GM19438 (cell line): ENCODE results near the gene TNRC18.
"Not testable (repeated sequence)": the region's sequence is repeated elsewhere in the genome, so short reads cannot be mapped to it uniquely, and the experiment has no call there.

Source experiments
- ATAC-seq: cut with Tn5 transposase; IDR thresholded peaks from one replicate; pipeline ENCODE4 v1.9.1; 2021; ENCODE audit warnings: low read depth; ENCODE audit not compliant: unreplicated experiment

The TNRC18 gene

DNA sequence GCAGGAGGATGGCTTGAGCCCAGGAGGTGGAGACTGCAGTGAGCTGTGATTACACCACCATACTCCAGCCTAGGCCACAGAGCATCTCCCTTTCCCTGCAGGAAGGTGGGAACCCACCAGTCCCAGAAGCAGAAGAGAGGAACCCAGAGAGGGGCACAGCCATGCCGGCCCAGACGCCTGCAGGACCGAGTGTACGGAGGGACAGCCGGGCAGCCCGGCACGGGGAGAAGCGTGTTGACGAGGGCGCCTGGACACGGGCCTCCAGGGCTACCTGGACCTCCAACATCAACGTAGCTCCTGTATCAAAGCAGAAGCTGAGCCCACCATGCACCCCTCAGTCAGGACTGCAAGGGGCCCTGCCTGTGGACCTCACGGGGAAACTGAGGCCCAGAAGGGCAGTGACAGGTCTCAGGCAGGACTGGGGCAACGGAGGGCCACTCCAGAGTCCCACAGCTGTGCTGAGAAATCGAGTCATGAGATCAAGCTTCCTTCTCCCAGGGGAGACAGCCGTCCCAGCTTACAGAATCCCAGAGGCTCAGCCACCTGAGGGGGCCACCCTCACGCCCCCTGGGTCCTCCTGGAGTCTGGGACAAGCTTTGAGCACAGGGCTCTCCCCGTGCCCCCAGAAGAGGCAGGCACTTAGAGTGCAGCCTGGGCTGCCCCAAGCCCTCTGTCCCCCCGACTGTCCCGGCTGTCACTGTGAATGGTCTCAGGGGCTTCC, 43.1 kb downstream of the TNRC18 start:
- no peak for ATAC-seq

DNA sequence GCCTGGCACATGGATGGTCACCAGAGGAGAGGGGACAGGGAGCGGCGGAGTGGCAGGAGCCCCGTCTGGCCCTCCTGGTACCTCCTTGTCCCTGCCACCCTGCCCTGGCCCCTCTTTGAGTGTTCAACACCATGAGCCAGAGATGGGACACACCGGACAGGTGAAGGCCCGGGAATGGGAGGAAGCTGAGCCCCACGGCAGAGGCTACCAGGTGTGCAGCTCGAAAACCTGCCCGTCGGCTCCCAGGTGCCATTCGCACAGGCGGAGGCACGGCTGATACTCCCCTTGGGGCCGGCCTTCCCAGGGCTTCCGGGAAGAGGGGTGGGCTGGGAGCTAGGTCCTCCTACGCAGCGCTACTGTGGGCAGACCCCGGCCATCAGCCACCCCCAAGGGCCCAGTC, 44.1 kb downstream of the TNRC18 start:
- ATAC-seq = no peak

DNA sequence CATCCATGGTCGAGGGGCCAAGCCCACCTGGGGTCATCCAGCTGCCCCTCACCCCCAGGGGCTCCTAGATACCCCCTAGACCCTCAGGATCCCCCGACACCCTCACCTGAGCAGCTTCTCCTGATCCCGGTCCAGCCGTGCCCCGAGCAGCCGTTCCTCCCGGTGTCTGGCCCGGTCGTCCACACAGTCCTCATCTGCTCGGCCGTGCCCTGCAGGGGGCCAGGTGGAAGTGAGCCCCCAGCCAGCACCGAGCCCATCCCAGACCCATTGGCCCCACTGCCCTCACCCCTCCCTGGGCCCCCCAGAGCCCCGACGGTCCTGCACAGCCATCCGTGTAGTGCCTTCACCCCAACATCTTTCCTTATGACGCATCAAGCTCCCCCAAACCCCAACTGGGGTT, 45.8 kb downstream of the TNRC18 start:
- ATAC-seq = no peak

DNA sequence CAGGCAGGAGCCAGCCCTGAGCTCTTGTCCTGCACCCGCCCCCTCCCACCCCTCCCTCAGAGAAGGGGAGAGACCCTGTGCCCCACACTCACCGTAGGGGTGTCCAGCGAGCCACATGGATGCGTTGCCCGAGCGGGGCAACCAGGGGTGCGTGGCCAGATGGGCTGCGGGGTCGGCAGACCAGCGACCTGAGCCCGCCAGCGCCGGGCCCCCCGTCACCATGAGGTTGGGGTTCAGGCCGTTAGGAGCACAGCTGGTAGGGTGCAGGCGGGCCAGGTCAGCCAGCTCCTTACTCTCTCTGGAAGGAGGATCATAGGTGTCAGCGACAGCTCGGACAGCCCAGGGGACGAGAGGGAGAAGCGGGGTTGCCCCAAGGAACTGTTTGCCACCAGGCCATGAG, 46.4 kb downstream of the TNRC18 start:
- no peak for ATAC-seq

DNA sequence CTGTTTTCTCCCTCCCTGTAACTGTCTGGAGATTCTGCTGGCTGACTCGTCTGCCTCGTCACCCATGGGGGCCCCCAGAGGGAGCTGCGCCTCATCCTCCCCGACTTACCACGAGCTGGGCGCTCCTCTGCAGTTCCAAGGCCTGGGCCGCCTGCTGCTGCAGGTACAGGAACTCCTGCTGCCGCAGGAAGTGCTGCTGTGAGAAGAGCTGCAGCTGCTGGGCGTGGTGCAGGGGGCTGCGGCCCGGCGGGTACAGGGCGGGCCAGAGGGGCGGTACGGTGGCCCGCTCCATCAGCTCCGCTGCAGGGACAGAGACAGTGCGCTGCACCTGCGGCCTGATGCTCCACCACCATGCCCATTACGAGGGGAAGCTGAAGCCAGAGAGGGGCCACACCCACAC, 47.7 kb downstream of the TNRC18 start:
- ATAC-seq = no peak

DNA sequence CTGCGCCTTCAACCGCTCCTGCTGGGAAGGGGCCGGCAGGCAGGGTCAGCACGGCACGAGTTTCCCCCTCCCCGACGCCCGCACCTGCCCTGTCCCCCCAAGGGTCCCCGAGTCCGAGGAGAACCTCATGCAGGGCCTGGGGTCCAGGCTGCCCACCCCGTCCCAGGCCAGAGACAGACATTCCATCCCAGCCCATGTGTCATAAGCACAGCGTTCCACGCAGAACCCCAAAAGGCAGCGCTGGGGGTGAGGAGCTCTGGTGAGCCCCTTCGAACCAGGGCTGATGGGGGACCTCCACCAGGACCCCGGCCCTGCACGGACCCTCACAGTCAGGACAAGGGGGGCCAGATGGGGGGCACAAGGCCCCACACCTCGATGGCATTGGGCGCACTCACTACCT, 49.2 kb downstream of the TNRC18 start:
- ATAC-seq = no peak

DNA sequence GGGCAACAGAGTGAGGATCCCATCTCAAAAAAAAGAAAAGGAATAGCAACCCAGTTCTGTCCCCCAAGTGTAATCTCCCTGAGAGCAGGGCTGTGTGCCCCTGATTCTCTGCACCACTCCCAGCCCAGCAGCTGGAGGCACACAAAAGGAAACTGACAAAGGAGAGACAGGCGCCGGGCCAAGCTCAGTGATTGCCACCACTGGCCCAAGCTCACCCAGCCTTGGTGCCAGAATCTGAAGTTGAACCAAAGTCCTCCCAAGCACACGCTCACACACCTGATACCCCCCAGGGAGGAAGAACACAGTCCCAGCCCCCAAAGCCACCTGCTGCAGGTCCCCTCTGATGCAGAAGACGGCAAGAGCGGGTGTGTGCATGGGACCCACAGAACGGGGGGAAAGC, 50.3 kb downstream of the TNRC18 start:
- no peak for ATAC-seq

DNA sequence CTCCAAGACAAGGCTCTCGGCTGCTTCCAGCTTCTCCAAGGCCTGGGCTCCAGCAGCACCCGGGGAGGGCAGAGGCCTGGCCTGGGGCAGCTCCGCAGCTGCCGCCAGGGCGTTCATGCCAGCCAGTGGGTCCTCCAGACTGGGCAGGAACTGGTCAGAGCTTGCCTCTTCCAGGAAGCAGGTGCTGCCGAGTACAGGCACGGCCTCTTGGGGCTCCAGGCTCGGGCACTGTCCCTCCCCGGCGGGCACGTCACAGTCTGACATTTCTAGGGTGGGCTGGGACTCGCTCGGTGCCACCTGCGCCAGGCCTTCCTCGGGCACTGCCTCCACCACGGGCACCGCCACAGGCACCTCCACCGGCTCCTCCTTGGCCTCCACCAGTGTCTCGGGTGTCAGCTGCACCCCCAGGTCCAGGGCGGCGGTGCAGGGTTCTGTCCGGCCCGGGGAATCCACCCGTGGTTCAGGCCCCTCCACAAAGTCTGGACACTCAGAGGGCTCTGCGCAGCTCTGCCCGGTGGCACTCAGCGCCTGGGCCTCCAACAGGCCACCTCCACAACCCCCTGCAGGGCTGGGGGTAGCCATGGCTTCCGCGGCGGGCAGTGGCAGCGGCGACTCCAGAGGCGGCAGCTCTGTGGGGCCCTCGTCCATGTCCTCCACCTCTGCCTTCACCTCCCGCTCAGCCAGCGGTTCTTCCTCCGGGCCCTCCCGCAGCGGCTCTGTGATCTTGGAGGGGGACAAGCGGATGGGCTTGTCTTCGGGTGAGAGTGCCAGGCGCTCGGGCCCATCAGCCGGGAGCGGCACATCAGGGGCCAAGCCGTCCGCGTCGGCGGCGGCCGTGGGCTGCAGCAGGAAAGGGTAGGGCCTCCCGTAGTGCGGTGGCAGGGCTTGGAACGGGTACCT, 52.9 kb downstream of the TNRC18 start:
- ATAC-seq = no peak

DNA sequence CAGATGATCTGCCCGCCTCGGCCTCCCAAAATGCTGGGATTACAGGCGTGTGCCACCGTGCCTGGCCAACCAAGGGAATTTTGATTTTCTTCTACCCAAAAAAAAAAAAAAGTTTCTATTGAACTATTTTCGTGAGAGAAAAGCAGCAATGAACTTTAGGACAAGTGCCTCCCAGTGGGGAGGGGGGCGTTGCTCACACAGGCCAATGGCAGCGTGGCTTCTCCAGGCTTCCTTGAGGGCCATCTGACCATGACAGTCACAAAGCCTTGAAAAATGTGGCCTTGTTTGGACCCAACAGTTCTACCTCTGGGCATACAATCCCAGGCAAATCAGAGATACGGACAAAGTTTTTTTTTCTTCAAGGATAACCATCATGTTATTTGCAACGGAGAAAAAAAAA, 56.0 kb downstream of the TNRC18 start:
- ATAC-seq = no peak

DNA sequence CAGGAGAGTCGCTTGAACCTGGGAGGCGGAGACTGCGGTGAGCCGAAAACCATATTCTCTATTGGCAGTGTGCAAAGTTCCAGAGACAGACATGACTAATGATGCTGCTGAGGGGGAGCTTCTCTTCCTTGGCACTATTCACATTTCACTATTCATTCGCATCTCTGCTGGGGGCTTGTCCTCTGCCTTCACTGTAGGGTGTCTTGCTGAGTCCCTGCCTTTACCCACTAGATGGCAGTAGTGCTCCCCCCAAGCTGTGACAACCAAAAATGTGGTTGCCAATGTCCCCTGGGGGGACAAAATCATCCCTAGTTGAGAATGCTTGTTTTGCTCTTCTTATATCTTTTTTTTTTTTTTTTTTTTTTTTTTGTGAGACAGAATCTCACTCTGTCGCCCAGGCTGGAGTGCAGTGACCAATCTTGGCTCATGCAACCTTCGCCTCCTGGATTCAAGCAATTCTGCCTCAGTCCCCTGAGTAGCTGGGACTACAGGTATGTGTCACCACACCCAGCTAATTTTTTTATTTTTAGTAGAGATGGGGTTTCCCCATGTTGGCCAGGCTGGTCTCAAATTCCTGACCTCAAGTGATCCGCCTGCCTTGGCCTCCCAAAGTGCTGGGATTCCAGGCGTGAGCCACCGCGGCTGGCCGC, 57.5 kb downstream of the TNRC18 start:
- peak; percentile 79 for ATAC-seq

DNA sequence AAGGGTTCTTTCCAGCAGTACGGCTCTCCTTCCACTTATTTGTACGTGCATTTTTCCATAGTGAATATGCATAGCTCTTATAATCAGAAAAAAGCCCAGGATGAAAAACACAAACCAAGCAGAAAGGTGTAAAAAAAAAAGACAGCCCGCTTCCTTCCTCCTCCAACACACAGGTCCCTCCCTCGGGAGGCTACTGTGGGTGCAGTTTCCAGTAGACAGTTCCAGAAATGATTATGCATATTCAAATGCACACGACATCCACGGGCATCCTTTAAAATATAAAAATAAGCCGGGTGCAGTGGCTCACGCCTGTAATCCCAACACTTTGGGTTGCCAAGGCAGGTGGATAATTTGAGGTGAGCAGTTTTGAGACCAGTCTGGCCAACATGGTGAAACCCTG, 59.9 kb downstream of the TNRC18 start:
- no peak for ATAC-seq

DNA sequence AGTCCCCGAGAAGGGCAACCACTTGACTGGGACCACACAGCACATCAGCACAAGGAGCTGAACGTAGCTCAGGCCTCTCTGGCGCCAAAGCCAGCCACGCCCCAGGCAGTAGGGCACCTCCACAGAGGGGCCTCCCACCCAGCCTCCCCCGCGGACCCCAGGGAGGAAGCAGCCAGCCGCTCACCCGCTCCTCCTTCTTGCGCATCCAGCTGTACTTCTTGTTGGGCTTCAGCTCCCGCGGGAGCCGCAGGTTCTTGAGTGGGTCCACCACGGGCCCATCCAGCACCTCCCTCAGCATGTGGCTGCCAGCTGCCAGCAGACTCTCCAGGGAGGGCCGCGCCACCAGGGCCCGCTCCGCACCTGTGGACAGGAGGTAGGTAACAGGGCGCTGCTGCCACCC, 61.2 kb downstream of the TNRC18 start:
- no peak for ATAC-seq

DNA sequence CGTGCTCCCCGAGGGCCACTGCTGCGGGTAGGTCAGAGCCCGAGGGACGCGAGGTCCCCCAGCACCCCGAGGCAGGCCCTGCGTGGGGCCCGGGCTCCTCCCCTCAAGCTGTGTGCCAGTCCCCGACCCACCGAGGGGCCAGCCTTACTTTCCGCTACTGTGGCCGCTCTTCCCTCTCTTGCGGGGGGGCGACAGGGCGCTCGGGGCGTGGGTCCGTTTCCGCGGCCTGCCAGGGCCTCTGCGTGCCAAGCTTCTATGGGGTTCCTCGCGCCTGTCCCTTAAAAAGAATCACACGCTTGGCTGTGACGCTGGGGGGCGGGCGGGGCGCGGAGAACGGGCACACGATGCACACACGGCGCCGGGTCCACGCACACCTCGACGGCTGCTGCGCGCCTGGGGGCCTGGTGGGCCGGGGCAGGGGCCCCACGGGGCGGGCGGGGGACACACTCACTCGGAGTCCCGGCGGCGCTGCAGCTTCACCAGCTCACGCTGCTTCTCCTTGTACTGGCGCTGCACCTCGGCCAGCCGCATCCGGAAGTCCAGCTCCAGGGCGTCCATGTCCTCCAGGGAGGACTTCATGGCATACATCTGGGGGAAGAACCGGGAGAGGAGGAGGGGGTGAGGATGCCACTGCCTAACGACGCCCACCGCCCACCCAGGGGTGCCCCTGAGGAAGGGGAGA, 62.0 kb downstream of the TNRC18 start:
- no peak for ATAC-seq

DNA sequence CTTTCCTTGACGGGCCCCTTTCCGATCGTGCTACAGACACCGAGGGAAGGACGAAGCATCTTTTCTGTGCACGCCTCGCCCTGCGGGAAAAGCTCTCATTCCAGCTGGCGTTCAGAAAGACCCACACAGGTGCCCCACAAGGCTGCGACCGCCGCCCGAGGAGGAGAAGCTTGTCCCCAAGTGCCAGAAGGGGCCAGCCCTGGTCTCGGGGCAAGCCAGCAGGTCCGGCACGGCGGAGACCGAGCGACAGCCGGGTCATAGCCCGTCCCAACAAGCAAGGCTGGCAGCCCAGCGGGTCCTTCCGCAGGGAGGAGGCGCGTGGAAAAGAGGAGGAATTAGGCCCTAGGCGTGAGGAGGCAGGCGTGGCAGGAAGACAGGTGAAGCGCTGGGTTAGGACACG, 62.7 kb downstream of the TNRC18 start:
- ATAC-seq = no peak

DNA sequence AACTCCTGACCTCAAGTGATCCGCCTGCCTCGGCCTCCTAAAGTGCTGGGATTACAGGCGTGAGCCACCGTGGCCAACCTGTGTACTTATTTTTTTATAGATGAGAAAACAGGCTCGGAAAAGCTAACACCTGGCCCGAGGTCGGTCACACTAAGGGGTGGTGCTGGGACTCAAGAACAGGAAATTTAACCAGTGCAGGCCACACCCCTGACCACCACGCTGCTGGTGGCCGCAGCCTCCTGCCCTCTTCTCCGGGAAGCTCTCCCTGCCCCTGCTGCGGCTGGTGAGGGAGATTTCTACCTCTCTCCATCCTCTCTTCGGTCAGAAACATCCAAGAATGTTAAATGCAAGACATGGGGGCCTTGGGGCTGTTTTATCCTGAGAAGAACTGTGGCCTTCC, 63.2 kb downstream of the TNRC18 start:
- no peak for ATAC-seq

DNA sequence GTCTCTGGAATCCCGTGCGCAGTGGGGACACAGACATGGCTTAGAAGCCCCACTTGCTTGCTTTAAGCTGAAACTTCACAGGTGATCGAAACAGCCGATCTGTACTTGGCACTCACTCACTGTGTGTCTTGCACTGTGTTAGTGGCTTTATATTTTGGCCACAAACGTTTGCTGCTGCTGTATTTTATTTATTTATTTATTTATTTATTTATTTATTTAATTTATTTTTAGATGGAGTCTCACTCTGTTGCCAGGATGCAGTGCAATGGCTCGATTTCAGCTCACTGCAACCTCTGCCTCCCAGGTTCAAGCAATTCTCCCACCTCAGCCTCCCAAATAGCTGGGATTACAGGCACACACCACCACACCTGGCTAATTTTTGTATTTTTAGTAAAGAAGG, 63.6 kb downstream of the TNRC18 start:
- not testable (repeated sequence) for ATAC-seq

DNA sequence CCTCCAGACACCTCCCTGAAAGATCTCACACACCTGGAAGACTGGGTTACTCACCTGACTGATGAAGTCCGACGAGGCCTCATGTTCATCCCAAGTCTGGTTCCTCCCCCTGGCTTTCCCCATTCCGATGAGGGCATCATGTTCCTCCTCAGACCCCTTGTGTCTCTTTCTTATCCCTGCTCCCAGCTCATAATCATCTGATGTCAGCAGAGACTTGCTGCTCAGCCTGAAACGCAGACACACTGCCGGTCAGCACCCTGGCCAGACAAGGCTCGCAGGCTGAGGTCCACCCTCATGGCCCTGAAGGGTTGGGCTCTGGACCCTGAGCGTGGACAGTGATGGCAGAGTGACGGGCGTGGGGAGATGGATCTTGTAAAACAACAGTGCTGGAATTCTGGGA, 64.3 kb downstream of the TNRC18 start:
- ATAC-seq = no peak

DNA sequence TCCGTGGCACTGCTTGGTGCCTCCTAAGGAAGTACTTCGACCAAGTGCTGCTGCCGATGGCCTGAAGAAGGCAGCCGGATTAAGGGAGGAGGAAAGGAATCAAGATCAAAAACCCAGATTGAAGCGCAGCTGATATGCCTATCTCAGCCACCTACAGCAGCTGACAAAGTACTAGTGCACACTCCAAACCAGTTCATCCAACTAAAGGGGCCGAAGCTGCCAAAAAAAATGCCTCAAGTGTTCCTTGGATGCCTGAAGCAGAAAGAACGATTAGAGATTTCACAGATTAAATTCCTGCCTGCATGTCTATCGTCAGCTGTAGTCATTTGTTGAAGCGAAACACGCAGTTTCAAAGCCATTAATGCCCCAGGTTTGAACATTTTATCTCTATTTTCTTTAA, 65.7 kb downstream of the TNRC18 start:
- no peak for ATAC-seq

DNA sequence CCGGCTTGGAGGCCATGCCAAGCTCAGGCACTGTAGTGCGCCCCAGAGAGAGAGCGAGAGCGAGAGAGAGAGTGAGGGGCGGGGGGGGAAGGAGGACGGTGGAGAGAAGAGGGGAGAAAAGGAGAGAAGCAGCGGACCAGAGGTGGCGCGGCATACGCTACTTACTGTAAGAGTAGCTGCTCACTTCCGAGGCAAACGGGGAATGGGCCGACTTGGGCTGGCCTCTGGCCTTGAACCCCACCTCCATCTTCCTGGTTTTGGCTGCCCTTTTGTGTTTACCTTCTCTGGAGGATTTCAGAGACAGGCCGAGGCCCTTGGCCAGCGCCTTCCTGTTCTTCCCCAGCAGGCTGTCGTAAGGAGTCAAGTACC, 66.9 kb downstream of the TNRC18 start:
- ATAC-seq = no peak

DNA sequence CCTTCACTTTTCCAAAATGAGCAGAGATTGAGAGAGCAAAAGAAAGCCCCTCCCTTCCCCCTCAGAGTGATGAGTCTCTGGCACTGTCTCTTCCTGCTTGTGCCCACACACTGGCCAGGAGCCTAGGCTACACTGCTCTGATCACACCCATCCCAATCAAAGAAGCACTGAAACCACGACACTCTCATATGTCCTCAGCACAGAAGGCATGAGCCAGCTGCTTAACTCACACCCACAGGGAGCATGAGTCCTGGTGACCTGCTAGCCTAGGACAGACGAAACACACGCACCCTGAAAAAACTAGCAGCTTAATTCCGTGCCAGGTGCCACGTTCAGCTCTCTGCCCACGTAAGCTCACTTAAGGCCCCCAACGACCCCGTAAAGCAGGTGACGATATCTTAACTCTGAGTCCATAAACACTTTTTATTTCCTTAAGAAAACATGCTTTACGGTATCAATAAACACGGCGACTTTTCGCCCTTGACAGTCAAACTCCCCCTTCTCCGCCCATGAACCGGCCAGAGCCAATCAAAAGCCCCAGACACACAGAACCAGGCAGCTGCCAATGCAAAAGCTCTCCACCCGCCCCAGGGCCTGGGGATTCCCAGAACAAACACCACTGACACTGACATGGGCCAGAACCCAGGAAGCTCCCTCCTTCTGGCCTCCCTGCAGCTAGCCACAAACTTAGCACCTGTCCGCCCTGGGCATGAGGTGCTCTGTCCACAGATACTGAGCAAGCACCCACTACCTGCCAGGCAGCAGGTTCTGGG, 69.0 kb downstream of the TNRC18 start:
- no peak for ATAC-seq
